Activated CD8-positive, alpha-beta memory T cell treated with anti-CD3 and anti-CD28 coated beads, Interleukin-2, amount 50 U/mL, for 4 hours (primary cell): ENCODE data around the gene DNAH17.
"Not testable (repeated sequence)": the region's sequence is repeated elsewhere in the genome, so short reads cannot be mapped to it uniquely, and the experiment has no call there.

Experiments
- DNase-seq: peaks from one replicate; pipeline ENCODE4 v3.0.0-alpha.2; 2020

The DNAH17 gene

DNA sequence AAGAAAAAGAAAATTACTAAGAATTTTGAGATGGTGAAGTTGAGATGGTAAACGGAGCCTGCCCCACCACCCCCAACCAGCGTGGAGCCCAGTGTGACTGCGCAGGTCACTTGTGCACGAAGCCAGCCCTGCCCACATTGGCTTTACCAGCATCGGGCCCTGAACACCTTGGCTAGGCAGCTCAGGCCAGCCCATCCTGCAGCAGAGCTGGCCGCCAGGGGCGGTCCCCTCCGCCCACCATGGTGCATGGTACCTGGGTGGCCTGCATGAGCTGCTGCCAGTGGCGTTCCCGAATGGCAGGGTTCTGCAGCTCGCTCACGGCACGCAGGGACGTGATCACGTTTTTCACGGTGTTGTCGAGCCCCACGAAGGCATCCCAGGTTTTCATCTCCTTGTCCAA is 62.7 kb downstream of the DNAH17 start:
- DNase-seq = no peak

DNA sequence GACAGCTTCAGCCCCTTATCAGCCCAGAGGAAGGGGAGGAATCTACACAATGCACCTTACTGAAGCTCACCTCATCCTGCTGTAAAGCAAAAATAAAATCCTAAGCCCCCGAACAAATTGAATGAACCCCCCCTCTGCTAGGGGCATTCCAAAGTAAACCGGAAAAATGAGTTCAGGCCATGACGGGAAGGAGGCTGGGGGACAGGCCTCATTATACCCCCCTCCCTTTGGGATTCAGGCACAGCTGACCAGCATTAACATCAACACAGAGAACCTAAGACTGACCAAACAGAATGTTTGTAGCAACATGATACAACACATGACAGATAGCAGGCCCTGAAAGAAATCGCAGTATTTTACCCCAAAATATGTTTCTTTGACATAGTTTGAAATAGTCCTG is 64.2 kb downstream of the DNAH17 start:
- no peak for DNase-seq

DNA sequence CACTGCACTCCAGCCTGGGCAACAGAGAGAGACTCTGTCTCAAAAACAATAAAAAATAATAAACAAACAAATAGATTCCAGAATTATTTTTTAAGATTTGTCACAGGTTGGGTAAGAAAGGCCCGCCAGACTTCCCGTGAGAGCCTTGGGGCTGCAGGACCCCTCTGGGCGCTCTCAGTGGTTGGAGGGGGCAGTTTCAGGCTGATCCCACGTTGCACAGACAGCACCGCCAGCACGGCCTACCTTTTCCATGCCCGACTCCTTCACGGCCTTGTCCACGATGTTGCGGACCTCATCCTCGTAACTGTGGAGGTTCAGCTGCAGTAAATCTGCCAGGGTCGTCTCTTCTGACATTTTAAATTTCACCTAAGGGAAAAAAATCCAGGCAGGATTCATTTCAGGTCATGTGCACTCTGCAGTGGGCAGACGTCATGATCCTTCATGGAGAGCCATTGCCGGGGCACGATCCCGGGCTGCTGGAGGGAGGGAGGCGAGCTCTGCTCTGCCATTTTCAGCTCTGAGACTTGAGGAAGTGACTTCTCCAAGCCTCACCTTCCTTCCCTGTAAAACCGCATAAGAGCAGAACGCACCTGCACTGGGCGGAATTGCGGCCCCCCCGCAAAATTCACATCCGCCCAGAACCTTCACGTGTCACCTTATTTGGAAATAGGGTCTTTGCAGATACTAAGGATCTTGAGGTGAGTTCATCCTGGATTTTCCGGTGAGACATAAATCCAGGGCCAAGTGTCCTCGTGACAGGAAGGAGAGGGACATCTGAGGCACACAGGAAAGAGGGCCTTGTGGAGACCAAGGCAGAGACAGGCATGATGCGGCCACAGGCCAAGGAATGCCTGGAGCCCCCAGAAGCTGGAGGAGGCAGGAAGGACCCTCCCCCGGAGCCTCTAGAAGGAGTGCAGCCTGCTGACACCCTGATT is 66.8 kb downstream of the DNAH17 start:
- no peak for DNase-seq

DNA sequence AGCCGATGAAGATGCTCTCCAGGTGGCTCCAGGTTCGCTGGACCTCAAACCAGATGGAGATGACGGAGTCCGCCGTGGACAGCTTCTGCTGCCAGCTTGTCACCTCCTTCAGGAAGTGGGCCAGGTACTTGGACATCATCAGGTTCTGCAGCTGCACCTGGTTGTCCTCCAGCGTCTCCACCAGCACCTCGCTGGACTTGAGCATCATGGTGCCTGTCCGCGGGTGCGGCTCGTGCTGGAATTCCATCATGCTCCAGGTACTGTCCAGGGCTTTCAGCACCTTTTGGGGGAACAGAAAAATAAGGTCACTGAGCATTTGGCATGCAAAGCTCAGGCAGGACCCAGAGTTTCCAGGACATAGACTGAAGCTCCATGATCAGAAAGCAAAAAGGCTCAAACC is 69.7 kb downstream of the DNAH17 start:
- DNase-seq = no peak

DNA sequence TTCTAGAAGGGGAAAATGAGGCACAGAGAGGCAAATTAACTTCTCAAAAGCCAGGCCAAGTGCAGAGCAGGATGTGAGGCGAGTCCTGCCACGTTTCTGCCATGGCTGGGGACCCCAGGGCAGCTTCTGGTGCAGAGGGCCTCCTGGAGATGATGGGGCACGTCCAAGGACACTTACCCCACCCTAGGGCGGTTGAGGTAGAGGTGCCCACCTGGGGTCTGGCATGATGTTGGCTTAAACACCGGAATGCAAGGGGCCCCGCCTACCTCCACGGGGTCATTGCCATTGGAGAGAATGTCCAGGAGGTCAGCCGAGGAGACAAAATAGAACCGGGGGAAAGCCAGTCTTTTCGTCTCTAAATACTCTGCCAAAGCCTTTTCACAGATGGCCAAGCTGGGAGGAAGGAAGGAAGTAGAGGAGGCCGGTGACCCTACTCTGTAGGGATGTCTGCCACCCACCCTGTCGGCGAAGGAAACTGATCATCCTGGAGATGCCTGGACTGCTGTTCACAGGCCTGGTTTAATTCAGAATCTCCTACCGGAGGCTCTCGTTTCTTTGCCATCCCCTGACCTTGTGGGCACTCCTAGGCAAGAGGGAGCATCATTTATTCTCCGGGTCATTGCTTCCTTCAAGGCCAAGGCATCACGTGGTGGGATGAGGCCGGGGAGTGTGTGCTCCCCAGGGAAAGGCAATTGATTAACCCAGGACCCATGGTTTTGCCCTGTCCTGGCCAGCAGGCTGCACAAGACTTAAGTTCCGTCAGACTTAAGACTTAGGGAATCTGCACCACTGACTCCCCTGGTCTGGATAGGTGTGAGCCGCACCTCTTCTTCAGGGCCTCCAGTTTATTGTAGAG is 70.5 kb downstream of the DNAH17 start:
- DNase-seq = no peak

DNA sequence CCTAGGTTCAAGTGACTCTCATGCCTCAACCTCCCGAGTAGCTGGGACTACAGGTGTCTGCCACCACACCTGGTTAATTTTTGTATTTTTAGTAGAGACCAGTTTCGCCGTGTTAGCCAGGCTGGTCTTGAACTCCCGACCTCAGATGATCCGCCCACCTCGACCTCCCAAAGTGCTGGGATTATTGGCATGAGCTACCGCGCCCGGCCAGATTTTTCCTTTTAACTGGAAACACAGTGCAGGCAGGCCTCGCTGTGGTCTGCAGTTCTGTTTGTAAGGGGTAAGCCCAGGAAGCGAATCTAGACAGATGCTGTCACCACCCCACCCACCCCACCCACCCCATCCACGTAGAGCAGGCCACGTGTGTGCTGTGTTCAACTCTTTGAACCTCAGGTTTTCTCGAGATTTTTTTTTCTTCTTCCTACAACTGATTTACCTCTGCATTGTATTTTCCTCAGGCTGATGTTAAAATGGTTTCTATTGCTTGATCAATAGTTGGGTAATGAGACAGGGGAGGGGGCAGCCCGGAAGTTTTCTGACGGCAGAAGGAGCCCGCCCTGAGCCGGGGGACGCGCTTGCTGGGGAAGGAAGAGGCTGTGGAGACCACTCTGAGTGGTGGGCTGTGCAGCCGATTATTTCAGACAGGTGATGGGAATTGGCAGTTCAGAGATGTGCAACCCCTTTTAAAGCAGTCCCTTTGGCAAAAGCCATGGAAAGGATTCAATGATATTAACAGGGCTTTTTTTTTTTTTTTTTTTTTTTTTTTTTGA is 72.9 kb downstream of the DNAH17 start:
- DNase-seq = no peak

DNA sequence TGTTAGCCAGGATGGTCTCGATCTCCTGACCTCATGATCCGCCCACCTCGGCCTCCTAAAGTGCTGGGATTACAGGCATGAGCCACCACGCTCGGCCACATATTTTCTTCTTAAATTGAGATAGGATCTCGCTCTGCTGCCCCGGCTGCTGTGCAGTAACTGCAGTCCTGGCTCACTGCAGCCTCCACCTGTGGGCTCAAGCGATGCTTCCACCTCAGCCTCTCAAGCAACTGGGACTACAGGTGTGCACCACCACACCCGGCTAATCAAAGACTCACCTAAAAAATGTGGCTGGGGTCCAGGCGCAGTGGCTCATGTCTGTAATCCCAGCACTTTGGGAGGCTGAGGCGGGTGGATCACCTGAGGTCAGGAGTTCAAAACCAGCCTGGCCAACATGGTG is 73.8 kb downstream of the DNAH17 start:
- DNase-seq = not testable (repeated sequence)

DNA sequence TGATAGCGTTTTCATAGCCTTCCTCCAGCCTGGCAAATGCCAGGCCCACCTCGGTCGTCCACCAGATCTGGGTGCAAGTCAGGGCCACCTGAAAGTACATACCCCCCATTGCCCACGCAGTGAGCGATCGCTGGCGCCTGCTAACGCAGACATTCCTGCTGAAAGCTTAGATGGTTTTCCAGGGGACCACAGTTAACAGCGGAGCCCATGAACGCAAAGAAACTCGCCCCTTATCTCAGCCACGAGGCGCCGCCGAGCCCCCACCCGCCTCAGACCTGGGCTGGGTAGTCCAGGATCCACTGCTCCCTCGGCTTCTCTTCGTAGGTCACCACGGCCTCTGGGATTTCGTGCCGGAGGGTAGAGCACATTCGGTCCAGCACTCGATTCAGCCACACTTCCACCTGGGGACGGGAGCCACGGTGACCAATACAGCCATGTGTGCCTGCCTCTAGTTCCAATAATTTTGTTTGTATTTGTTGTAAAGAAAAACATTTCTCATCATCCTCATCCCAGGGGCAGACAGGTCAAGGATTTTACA is 74.5 kb downstream of the DNAH17 start:
- DNase-seq = no peak

DNA sequence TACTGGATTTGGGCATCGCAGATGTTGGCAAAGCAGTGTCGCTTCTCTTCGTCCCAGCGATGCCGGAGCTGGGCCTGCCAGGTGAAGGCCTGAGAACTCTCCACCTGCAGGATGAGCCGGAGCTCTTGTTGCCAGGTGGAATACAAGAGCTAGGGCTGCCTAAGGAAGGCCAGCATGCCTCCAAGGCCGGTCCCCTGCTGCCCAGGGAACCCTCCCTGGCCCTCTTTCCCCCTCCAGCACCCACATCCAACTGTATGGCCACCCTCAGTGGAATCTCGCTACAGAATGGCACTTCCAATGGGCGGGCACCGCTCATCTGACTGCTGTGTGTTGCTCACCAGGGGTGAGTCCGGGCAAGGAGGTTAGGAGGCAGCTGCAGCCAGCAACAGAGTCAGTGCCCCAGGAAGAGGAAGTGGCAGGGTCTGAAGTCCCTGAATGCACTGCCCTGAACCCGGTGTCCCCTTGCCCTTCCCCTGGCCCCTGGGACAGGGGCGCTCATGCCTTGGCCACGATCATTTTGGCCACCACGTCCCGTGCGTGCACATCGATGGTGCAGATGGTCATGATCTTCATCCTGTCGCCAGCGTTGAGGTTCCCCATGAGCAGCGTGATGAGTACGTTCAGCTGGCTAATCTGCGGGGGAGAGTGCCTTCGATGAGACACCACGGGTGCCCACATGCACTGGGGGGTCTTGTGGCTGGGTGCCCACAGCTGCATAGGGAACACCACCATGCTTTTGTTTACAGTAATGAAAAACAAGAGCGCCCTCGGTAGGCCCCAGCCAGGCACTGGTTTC is 75.8 kb downstream of the DNAH17 start:
- DNase-seq = no peak

DNA sequence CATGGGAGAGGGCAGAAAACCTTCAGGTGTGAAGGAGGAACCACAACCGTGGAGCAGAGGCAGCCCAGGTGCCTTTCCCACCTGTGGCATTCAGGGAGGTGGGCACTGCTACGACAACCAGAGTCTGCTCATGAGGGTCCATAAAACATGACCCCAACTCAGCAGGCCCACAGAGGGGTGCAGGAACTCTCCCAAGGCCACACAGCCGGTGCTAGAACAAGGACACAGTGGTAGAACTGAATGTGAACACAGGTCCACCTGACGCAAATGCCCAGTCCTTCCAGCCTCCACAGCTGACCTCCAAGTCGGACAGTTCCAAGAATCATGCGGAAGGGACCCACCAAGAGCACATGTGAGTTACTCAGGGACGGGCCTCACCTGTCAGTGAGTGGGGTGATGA is 76.4 kb downstream of the DNAH17 start:
- no peak for DNase-seq

DNA sequence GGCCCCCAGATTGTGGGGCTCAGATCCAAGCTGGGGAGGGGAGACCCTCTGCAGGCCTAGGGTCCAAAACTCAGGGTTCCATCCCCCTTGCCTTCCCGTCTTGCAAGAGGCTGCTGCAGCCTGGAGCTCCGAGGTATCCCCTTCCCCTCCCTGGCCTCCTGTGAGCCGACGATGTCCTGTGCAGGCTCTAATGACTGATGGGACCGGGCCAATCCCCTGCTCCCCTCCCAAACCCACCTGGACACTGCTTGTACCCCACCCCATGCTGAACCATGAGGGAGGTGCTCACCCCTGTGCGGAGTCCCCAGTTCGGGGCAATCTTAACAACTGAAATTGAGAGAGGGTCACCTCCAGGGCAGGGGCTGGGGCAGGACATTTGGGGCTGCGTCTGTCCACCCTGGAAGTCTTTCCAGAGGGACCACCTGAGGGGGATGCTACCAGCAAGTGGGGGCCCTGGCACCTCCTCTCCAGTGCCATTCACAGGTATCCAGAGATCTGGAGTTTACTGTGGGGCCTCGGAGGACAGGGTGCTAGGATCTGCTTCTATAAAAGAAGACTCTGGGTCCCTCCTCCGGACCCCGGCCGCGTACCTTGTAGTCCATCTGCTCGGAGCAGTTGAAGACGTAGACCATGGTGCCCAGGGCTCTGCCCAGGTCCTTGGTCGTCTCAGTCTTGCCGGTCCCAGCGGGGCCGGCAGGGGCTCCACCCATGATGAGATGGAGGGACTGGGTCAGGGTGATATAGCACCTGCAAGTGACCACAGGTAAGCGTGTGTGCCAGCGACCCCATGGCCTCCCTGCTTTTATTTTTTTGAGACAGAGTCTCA is 77.3 kb downstream of the DNAH17 start:
- DNase-seq = no peak

DNA sequence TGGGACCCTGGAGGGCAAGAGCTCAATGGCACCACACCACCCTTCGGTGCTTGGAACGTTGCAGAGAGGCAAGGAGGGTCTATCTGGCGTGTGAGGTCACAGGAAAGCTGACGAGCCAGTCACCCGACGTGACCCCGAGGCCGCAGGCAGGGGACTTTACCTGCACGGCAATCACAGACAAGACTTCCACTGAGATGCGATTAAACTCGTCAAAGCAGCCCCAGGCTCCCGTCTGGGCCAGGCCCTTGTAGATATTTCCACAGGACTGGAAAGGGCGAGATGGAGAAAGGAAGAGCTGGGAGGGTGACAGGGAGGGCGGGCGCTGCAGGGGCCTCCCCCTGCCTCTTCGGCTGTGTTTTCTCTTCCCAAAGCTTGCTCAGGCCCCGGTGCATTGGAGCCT is 78.3 kb downstream of the DNAH17 start:
- DNase-seq = no peak

DNA sequence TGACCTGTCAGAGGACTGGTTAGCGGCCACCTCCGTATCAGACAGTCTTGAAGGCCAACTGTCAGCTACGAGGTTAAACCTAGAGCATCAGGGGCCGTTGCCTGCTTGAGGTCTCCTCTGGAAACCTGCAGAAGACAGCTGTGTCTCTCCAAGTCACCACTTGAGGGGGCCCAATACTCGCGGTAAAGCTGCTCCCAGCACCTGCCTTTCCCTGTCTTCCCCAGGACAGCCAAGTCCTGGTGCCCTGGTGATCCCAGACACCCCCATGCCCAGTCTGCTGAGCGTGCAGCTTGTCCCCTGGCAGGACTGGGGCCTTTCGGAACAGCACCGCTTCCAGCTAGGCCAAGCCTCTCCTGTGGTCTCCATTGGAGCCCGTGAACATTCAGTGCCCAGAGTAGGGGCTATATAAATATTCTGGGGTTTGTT is 80.1 kb downstream of the DNAH17 start:
- peak; percentile 40 for DNase-seq

DNA sequence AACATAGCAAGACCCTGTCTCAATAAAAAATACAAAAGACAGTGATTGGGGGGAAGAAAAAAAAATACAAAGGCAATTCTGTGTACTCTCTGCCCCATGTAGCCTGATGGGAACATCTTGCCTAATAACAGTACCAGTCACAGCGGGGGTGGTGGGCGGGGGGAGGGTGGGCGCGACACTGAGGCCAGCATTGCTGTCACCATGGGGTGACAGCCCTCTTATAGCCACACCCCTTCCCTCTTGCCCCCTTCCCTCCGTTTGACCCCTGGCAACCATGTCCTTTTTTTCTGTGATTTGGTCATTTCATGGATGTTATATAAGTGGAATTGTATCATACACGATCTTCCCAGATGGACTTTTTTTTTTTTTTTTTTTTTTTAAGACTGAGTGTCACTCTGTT is 80.9 kb downstream of the DNAH17 start:
- DNase-seq = no peak

DNA sequence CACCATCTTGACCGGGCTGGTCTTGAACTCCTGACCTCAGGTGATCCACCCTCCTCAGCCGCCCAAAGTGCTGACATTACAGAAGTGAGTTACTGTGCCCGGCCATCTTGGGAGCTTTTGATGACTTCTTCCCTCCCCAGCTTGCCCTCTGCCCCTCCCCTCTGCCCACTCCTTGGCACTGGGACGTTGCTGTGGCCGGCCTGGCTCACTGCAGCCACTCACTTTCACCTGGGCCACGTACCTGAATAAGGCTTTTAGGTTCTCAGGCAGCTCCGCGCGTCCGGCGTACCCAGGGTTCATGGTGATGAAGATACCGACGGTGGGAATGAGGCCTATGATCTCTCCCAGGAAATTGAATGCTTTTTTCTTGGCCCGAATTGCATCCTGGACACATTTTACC is 81.6 kb downstream of the DNAH17 start:
- no peak for DNase-seq

DNA sequence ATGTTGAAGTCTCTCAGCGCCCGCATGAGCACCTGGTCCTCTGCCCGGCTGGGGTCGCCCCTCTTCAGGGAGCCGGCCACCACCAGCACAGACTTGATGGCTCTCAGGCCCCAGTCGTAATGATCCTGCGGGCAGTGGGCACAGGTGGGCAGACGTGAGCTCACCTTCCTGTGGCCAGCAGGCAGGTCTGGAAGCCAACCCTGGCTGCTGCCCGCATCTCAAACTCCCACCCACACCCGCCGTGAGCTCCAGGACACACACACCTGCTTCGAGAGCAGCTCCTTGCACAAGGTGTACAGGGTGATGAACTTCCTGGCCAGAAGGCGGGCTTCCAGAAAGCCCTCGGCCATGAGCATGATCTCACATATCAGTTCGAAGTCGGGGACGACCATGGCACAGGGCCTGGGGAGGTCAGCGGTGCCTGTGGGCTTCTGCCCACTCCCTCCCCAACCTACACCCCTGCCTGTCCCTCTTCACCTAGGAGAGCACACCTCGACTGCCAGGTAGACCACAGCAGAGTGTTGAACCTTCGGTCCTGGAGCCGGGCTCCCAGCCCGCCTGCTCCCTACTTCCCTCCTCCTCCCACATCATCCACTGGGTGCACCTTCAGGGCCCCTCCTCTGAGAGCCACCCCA is 82.4 kb downstream of the DNAH17 start:
- no peak for DNase-seq

DNA sequence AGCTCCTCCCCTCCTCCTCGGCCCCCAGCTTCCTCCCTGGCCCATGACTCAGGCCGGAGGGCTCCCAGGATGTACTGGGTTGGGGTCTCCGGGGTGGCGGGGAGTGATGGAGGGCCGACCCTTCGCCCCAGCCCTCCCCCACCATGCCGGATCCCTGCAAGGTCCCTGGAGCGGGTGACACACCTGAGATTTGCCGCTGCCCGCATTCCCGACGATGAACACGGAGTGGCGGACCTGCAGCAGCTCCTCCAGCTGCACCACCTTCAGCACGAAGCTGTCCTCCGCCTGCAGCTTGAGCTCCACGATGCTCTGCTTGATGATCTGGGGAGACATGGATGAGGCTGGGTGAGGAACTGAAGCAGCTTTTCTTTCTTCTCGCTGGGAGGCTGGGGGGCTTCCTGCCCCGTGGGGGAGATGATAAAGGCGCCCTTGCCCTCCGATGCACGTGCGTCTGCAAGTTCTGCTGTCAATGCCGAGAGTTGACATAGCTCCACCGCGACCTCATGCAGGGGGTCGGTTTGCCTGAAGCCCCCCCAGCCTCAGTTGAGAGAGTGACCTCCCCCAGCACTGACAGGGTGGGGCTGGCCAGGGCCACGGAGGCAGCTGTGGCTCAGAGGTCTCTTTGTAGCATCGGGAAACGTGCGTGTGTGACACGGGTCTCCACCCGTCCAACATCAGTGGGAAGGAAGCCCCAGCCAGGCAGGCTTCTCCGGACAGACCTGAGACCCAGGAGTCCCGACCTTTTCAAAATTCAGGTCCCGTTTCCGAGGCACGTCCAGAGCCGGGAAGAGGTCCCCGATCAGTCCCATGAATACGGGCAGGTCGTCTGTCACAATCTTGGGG is 83.1 kb downstream of the DNAH17 start:
- no peak for DNase-seq

DNA sequence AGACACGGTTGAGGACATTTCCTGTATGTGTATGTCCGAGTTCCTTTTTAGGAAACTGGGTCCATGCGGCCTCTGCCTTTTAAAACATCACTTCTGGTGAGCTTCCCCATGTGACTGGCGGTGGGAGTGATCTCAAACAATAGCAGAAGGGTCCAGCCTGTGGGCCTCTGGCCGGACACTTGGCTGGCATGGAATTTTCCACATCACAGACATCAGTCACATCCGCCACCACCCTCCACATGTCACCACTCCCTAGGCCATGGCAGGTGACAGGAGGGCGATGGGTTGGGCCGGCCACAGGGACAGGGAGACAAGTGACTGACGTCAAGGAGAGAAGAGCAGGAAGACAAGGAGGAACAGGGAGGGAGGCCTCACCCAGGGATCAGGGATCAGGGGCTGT is 83.7 kb downstream of the DNAH17 start:
- DNase-seq = no peak

DNA sequence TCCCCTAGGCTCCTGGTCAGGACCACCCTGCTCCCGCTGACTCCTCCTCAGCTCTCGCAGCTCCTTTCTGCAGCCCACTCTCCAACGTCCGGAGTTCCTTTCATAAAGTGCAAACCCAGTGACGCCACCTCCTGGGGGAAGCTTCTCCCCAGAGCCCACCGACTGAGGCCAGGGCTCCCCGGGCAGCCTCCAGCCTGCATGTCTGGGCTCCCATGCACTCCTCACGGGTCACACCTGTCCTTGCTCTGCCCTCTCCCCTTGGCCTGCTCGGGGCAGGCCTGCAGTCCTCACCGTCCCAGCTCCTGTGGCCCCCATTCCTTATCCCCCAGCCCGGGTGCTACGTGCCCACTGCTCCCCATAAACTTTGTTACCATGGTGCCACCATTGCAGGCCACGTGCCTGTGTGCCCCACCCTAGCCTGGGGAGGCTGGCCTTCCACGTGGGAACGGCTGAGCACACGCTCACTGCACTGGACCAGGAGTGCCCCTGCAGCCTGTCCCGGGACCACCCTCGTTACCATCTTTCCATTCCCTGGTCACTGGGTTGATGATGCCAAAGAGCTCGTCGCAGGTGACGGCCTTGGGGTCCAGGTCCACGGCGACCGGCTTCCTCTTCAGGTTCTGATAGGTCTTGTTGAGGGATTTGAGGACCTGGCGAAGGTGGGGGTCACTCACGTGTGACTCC is 84.9 kb downstream of the DNAH17 start:
- no peak for DNase-seq
